ENCODE results near the gene THBS2.
"Not testable (repeated sequence)": the region's sequence is repeated elsewhere in the genome, so short reads cannot be mapped to it uniquely, and the experiment has no call there.

Gene THBS2

DNA sequence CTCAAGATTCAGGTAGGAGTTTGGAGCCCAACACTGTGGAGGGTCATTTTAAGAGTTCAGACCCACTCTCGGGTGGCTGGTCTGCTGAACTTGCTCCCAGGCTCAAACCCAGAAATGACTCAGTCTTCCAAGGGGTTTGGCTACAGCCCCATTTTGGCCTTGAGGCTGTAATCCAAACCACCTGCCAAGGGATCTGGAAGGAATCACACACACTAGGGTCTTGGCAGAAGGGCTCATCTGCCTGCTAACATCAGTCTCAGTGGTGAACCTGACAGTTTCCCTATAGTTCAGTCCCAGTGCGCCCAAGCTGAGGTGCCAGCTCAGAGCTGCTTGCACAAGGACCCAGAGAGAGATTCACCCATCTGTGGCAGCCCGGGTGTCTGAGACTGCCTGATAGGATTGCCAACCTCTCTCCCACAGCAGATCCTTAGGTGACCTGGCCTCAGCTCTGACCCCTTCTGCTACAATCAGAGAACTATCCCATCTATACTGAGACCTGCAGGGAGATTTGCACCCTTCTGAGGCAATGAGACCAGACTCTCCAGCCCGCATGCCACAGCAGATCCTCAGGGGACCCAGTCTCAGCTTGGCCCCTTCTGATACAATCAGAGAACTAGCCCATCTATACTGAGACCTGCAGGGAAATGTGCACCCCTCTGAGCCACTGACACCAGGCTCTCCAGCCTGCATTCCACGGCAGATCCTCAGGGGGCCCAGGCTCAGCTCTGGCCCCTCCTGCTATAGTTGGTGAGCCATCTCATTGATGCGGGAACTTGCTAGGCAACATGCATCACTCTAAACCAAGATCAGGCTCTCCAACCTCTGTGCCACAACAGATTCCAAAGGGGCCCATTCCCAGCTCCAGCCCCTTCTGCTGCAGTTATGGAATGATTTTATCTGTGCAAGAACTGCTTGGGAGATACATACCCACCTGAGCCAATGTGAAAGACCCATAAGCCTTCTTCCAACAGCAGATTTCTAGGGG, 48.2 kb downstream of the THBS2 start:
- H3K4me3 ChIP-seq (replicated peaks; ENCODE audit: low read depth, low read length), result no peak overlapping the region
- peak; percentile 53 for DNase-seq (ENCODE audit: extremely low read depth, low read depth)
- TF ChIP-seq, protein P1, sequence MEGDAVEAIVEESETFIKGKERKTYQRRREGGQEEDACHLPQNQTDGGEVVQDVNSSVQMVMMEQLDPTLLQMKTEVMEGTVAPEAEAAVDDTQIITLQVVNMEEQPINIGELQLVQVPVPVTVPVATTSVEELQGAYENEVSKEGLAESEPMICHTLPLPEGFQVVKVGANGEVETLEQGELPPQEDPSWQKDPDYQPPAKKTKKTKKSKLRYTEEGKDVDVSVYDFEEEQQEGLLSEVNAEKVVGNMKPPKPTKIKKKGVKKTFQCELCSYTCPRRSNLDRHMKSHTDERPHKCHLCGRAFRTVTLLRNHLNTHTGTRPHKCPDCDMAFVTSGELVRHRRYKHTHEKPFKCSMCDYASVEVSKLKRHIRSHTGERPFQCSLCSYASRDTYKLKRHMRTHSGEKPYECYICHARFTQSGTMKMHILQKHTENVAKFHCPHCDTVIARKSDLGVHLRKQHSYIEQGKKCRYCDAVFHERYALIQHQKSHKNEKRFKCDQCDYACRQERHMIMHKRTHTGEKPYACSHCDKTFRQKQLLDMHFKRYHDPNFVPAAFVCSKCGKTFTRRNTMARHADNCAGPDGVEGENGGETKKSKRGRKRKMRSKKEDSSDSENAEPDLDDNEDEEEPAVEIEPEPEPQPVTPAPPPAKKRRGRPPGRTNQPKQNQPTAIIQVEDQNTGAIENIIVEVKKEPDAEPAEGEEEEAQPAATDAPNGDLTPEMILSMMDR (IDR thresholded peaks at IDR 0.05; ENCODE audit: low read depth, low read length, missing control alignments), result no peak

DNA sequence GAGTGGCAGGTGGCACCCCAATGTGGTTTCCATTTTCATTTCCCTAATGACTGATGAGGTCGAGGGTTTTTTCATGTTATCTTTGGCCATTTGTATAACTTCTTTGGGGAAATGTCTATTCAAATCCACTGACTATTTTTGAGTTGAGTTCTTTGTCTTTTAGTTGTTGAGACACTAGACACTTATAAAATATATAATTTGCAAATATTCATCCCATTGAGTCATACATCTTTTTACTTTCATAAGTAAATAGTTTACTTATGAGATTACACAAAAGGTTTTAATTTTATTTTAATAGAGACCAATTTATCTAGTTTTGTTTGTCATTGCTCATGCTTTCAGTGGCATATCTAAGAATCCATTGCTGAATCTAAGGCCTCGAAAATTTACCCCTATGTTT, 49.5 kb downstream of the THBS2 start:
- no peak overlapping the region for H3K4me3 ChIP-seq (replicated peaks; ENCODE audit: low read depth, low read length)
- TF ChIP-seq, protein P1 (IDR thresholded peaks at IDR 0.05; ENCODE audit: low read depth, low read length, missing control alignments), result no peak
- no peak for DNase-seq (ENCODE audit: extremely low read depth, low read depth)

DNA sequence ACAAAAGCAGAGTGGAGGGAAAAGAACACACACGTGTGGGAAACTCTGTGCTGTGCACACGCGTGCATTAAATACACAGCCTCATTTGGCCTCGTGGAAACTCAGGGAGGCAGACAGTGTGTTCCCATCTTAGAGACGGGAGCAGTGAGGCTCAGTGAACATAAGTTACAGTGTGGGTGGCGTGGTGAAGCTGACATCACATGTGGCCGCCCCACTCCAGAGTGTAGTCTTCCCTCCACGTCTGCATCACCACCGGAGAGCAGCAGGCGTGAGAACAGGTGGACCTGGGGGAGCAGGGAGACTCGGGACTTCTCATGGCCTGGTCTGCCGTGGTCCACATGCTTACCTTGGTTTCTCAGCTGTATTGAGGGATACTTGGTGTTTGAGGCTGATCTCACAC, 51.7 kb downstream of the THBS2 start:
- no peak for DNase-seq (ENCODE audit: extremely low read depth, low read depth)
- TF ChIP-seq, protein P1 (IDR thresholded peaks at IDR 0.05; ENCODE audit: low read depth, low read length, missing control alignments), result no peak
- H3K4me3 ChIP-seq (replicated peaks; ENCODE audit: low read depth, low read length), result no peak overlapping the region

DNA sequence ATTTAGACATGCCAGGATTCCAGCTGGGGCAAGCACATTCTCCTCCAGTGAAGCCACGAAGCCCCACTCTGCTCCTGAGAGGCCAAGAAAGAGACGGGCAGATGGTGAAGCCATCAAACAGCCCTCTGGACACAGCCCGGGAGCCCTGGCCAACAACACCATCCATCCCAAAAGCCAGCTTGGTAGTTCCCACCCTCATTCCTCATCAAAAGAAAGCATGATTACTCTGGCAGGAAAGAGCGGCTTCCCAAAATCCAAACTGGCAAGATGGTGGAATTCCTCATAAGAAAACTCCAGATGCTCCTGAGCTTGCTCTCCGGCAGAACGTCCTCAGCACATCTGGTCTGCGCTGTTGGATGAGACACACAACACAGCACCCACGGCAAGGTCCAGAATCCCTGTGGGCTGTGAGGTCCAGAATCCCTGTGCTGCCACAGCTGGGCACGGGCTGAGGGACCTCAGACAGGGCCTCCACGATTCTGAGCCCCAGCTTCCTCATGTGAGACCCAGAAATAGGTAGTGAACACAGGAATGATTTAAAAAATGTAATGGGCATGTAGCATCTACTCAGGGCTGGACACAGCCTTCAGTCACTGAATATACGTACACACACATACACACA, 52.6 kb downstream of the THBS2 start:
- H3K4me3 ChIP-seq (replicated peaks; ENCODE audit: low read depth, low read length), result no peak overlapping the region
- TF ChIP-seq, protein P1 (IDR thresholded peaks at IDR 0.05; ENCODE audit: low read depth, low read length, missing control alignments), result no peak
- no peak for DNase-seq (ENCODE audit: extremely low read depth, low read depth)

GRCh38 chr6:169199625-169200335, 53.9 kb downstream of the THBS2 start:
- H3K4me3 ChIP-seq (replicated peaks; ENCODE audit: low read depth, low read length), result no peak overlapping the region
- TF ChIP-seq, protein P1 (IDR thresholded peaks at IDR 0.05; ENCODE audit: low read depth, low read length, missing control alignments), result no peak
- no peak for DNase-seq (ENCODE audit: extremely low read depth, low read depth)

GRCh38 chr6:169198885-169199284, 54.8 kb downstream of the THBS2 start:
- no peak overlapping the region for H3K4me3 ChIP-seq (replicated peaks; ENCODE audit: low read depth, low read length)
- DNase-seq (ENCODE audit: extremely low read depth, low read depth), result no peak
- TF ChIP-seq, protein P1 (IDR thresholded peaks at IDR 0.05; ENCODE audit: low read depth, low read length, missing control alignments), result no peak

GRCh38 chr6:169197929-169198328, 55.7 kb downstream of the THBS2 start:
- not testable (repeated sequence) for H3K4me3 ChIP-seq (replicated peaks; ENCODE audit: low read depth, low read length); DNase-seq (ENCODE audit: extremely low read depth, low read depth)

DNA sequence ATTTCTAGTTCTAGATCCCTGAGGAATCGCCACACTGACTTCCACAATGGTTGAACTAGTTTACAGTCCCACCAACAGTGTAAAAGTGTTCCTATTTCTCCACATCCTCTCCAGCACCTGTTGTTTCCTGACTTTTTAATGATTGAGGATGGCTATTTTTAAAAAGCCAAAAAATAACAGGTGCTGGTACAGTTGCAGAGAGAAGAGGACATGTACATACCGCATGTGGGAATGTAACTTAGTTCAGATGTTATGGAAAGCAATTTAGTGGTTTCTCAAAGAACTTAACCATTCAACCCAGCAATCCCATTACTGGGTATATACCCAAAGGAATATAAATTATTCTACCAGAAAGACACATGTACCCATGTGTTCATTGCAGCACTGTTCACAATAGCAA, 57.4 kb downstream of the THBS2 start:
- DNase-seq (ENCODE audit: extremely low read depth, low read depth), result not testable (repeated sequence)

More for the DNA sequence above, 57.4 kb downstream of the THBS2 start:
- H3K4me3 ChIP-seq (replicated peaks; ENCODE audit: low read depth, low read length), result not testable (repeated sequence)
